Nephron progenitor cell (in vitro differentiated cells): ENCODE measurements around the gene GABRB3.

Experiments
- DNase-seq: peaks from one replicate; pipeline ENCODE4 v3.0.0; 2021
- H3K27ac Mint-ChIP-seq: 2 replicates; pipeline ENCODE4 v1.8.0; 2021; ENCODE audit warnings: mild to moderate bottlenecking, moderate library complexity, mixed read lengths
- H3K27me3 Mint-ChIP-seq: 2 replicates; pipeline ENCODE4 v1.8.0; 2021; ENCODE audit warnings: mild to moderate bottlenecking, low read depth, mixed read lengths; ENCODE audit not compliant: poor library complexity
- H3K36me3 Mint-ChIP-seq: 2 replicates; pipeline ENCODE4 v1.8.0; 2021; ENCODE audit warnings: low read depth, mixed read lengths
- H3K4me1 Mint-ChIP-seq: 2 replicates; pipeline ENCODE4 v1.8.0; 2021; ENCODE audit warnings: mixed read lengths
- H3K4me3 Mint-ChIP-seq: 2 replicates; pipeline ENCODE4 v1.8.0; 2021; ENCODE audit warnings: mild to moderate bottlenecking, moderate library complexity, mixed read lengths
- H3K9me3 Mint-ChIP-seq: 2 replicates; pipeline ENCODE4 v1.8.0; 2021; ENCODE audit warnings: mild to moderate bottlenecking, moderate library complexity, mixed read lengths
- TF ChIP-seq, protein P1 (sequence below): fragments of 200-600 bp; sonication (generic); IDR thresholded peaks from 2 replicates; pipeline ENCODE4 v1.5.0; 2021; ENCODE audit warnings: antibody characterized with exemption

The GABRB3 gene

DNA sequence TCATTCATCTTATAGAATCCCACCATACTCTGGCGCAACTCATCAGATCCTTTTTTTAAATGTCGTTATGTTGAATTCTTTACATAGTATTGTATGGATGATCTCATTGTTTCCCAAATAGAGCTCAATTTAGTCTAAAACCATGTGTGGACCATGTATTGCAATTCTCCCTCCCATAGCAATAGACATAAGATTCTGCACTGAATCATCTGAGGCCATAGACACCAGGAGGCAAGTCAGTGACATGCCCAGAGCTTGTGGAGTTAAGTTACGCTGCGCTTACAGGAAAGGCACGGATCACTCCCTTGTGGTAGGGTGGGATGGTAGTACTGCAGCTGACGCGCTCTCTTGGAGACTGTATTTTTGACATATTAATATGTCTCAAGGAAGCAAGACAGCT is 211.0 kb downstream of the GABRB3 start:
- TF ChIP-seq, protein P1, sequence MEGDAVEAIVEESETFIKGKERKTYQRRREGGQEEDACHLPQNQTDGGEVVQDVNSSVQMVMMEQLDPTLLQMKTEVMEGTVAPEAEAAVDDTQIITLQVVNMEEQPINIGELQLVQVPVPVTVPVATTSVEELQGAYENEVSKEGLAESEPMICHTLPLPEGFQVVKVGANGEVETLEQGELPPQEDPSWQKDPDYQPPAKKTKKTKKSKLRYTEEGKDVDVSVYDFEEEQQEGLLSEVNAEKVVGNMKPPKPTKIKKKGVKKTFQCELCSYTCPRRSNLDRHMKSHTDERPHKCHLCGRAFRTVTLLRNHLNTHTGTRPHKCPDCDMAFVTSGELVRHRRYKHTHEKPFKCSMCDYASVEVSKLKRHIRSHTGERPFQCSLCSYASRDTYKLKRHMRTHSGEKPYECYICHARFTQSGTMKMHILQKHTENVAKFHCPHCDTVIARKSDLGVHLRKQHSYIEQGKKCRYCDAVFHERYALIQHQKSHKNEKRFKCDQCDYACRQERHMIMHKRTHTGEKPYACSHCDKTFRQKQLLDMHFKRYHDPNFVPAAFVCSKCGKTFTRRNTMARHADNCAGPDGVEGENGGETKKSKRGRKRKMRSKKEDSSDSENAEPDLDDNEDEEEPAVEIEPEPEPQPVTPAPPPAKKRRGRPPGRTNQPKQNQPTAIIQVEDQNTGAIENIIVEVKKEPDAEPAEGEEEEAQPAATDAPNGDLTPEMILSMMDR, result no peak
- Mint-ChIP-seq H3K27me3 (peaks cover 4% of the 10 kb centered on the region), H3K27ac (no peak overlapping the region), H3K9me3 (no peaks in the 10 kb centered on the region), H3K4me1 (peaks cover 14% of the 10 kb centered on the region), H3K36me3 (no peaks in the 10 kb centered on the region), H3K4me3 (no peak overlapping the region)
- no peak for DNase-seq

GRCh38 chr15:26561130-26561529 is 211.7 kb downstream of the GABRB3 start:
- no peaks in the 10 kb centered on the region for H3K9me3 Mint-ChIP-seq
- H3K36me3 Mint-ChIP-seq, result no peaks in the 10 kb centered on the region
- H3K27ac Mint-ChIP-seq, result no peak overlapping the region
- no peak for DNase-seq
- peaks cover 14% of the 10 kb centered on the region for H3K4me1 Mint-ChIP-seq
- H3K4me3 Mint-ChIP-seq, result no peak overlapping the region
- H3K27me3 Mint-ChIP-seq, result peaks cover 4% of the 10 kb centered on the region
- TF ChIP-seq, protein P1, result no peak

GRCh38 chr15:26555898-26556297 is 217.0 kb downstream of the GABRB3 start:
- TF ChIP-seq, protein P1, result no peak
- H3K4me3 Mint-ChIP-seq, result no peak overlapping the region
- DNase-seq, result no peak
- no peak overlapping the region for H3K27ac Mint-ChIP-seq
- H3K36me3 Mint-ChIP-seq, result no peaks in the 10 kb centered on the region
- peaks cover 6% of the 10 kb centered on the region for H3K27me3 Mint-ChIP-seq
- no peaks in the 10 kb centered on the region for H3K4me1 Mint-ChIP-seq
- no peaks in the 10 kb centered on the region for H3K9me3 Mint-ChIP-seq

DNA sequence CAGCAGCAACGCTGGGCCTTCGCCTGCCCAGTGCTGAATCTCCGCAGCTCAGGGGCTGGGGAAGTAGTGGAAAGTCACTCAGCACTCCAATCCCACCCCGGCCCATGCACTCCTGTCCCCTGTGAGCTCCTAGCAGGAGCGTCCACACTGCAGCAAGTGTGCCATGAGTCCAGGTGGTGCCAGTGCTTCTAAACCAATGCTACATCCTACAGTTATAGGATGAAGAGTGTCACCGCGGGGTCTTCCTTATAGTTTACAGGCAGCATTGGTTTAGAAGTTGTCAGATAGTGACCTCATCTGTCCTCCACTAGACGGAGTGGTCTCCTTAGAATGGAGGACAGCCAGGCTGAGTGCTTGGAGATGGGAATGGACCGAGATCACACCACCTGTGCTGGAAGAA is 221.4 kb downstream of the GABRB3 start:
- Mint-ChIP-seq H3K4me3 (no peak overlapping the region), H3K27ac (no peak overlapping the region), H3K9me3 (no peaks in the 10 kb centered on the region), H3K4me1 (no peaks in the 10 kb centered on the region), H3K36me3 (no peaks in the 10 kb centered on the region), H3K27me3 (peaks cover 5% of the 10 kb centered on the region)
- no peak for DNase-seq
- TF ChIP-seq, protein P1, result no peak

DNA sequence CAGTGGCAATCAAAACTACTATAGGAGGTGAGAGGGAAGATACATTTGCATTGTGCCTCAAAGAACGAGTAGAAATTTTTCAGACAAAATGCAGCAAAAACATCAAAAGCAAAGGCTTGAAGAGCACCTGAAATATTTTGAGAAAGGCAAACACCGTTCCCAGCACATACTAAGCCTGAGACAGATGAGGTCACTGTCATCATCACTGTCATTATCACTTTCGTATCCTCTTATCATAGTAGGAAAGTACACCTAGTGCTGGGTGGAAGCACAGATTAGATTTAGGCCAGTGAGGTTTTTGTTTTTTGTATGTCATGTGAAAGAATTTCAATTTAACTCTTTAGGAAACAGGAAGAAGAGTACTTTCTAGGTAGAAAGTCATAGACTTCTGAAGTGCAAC is 222.0 kb downstream of the GABRB3 start:
- no peak overlapping the region for H3K4me3 Mint-ChIP-seq
- no peak for DNase-seq
- H3K27me3 Mint-ChIP-seq, result peaks cover 5% of the 10 kb centered on the region
- no peaks in the 10 kb centered on the region for H3K36me3 Mint-ChIP-seq
- no peaks in the 10 kb centered on the region for H3K9me3 Mint-ChIP-seq
- H3K27ac Mint-ChIP-seq, result no peak overlapping the region
- no peaks in the 10 kb centered on the region for H3K4me1 Mint-ChIP-seq
- TF ChIP-seq, protein P1, result no peak

DNA sequence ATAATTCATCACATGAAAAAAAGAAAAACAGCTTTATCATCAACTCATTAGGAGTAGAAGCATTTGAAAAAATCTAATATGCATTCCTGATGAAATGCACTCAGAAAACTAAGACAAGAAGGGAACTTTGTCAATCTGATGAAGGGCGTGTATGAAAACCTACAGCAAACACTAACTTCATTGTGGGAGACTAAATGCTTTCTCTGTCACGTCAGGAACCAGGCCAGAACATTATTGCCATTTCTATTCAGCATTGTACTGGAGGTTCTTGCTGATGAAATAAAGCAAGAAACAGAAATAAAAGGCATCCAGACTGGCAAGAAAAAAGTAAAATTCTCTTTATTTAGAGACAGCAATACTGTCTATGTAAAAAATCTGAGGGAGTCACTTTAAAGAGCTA is 235.2 kb downstream of the GABRB3 start:
- H3K4me3 Mint-ChIP-seq, result no peak overlapping the region
- no peak overlapping the region for H3K27ac Mint-ChIP-seq

More for the DNA sequence above, 235.2 kb downstream of the GABRB3 start:
- TF ChIP-seq, protein P1, result no peak
- peaks cover 34% of the 10 kb centered on the region for H3K9me3 Mint-ChIP-seq
- DNase-seq, result no peak
- H3K4me1 Mint-ChIP-seq, result no peaks in the 10 kb centered on the region
- H3K27me3 Mint-ChIP-seq, result peaks cover 4% of the 10 kb centered on the region
- no peaks in the 10 kb centered on the region for H3K36me3 Mint-ChIP-seq
